Stimulated activated CD4-positive, alpha-beta T cell treated with anti-CD3 and anti-CD28 coated beads, Interleukin-12 subunit alpha, Interleukin-12 subunit beta, amount 100 ng/mL, for 48 hours (primary cell): ENCODE results near the gene GAL3ST1.

ENCODE experiments used
- DNase-seq, 3 donors: peaks; one replicate each; pipeline ENCODE4 v3.0.0-alpha.2; 2020; ENCODE audit warnings: low read depth in 2 of 3, low spot score in 1 of 3

GAL3ST1 gene

GRCh38 chr22:30538280-30538679, 36.2 kb downstream of the GAL3ST1 start:
- DNase-seq: no peak

GRCh38 chr22:30537083-30537731, 37.3 kb downstream of the GAL3ST1 start:
- no peak for DNase-seq

GRCh38 chr22:30535182-30535581, 39.3 kb downstream of the GAL3ST1 start:
- no peak for DNase-seq

DNA sequence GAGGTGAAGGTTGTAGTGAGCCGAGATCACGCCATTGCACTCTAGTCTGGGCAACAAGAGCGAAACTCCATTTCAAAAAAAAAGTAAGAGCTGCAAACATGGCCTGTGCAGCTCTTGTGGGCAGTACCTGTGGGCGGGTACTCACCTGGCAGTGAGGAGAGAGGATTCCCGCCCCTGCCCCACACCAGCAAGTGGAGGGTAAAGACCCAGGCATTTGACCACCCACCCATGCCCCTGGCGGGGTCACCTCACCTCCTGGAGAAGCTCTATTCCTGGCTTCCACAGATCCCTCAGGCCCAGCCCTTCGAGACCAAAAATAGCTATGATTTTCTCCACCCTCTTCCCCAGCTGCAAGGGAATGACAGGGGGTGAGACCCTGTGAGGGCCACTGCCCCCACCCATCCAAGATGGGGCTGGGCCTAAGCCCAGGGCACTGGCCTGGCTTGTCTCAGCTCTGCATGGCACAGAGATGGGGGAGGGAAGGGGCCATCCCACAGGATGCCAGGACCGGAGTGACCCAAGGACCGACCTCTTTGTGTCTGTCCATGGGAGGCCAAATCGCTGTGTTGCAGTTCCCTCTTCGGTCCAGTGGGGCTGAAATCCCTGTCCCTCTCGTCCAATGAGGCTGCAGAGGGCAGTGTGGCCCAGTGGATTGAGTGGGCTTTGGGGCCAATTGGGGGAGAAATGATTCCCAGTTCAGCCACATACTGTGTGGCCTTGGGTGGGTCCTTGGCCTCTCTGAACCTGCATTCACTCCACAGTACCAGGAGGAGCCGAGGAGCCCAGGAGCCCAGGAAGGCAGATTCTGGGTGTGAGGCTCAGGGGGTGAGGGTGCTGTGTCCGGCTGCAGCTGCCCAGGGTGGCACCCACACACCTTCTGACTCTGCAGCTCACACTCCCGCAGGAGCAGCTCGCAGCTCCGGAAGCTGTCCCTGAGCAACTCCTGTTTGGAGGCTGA, 42.5 kb downstream of the GAL3ST1 start:
- DNase-seq: no peak

GRCh38 chr22:30526656-30527055, 47.8 kb downstream of the GAL3ST1 start:
- no peak for DNase-seq

GRCh38 chr22:30523646-30524489, 50.6 kb downstream of the GAL3ST1 start:
- no peak for DNase-seq

DNA sequence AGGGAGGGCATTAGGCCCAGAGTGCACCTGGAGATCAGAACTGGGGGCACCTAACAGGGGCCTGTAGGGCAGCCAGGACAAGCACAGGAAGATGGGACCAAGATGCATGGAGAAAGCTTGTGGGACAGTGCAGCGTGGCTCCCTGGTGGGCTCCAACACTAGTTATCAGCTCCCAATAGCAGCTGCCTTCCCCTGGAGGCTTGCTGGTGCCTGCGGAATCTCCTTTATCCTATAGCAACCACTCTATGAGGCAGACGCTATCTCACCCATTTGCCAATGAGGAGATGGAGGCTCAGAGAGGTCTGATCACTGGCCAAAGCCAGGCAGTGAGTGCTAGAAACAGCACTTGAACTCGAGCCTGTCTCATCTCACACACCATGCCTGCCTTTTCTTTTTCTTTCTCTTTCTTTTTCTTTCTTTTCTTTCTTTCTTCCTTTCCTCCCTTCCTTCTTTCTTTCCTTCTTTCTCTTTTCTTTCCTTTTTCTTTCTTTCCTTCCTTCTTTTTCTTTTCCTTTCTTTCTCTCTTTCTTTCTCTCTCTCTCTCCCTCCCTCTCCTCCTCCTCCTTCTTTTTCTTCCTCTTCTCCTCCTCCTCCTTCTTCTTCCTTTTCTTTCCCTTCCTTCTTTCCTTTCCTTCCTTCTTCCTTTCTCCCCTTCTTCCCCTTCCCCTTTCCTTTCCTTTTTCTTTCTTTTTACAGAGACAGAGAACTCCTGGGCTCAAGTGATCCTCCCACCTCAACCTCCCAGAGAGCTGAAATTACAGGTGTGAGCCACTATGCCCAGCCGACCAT, 52.9 kb downstream of the GAL3ST1 start:
- no peak for DNase-seq

GRCh38 chr22:30519842-30520425, 54.5 kb downstream of the GAL3ST1 start:
- no peak for DNase-seq

- no peak for DNase-seq
These were observed 57.7 kb downstream of the GAL3ST1 start for GRCh38 chr22:30516731-30517130.

DNA sequence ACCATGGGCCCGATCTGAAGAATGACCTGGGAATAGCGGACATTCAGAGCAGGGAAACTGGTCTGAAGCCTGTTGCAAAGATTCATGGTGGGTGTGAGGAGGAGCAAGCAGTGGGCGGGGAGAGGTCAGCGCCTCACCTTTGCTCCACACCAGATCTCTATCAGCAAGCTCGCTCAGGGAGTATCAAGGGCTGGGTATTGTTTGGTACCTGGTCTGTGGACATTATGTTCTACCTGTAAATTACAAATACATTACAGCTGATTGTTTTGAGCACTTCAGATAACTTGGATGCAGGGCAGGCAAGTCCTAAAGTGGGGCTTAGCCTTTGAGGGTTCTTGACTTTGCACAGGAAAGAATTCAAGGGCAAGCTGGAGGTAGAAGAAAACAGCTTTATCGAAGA, 58.2 kb downstream of the GAL3ST1 start:
- DNase-seq: no peak

- DNase-seq: no peak
These were observed 60.2 kb downstream of the GAL3ST1 start for GRCh38 chr22:30514252-30514651.

- DNase-seq: no peak
These were observed 61.0 kb downstream of the GAL3ST1 start for GRCh38 chr22:30513462-30513861.

DNA sequence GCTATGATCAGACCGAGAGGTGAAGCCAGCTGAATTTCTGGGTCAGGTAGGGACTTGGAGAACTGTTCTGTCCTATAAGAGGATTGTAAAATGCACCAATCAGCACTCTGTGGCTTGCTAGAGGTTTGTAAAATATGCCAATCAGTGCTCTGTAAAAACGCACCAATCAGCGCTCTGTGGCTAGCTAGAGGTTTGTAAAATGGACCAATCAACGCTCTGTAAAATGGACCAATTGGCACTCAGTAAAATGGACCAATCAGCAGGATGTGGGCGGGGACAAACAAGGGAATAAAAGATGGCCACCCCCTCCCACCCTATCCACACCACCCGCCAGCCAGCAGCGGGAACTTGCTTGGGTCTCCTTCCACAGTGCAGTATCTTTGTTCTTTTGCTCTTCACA, 62.6 kb downstream of the GAL3ST1 start:
- no peak for DNase-seq

- DNase-seq: no peak
These were observed 63.4 kb downstream of the GAL3ST1 start for GRCh38 chr22:30511109-30511508.

GRCh38 chr22:30508216-30508615, 66.2 kb downstream of the GAL3ST1 start:
- no peak for DNase-seq

DNA sequence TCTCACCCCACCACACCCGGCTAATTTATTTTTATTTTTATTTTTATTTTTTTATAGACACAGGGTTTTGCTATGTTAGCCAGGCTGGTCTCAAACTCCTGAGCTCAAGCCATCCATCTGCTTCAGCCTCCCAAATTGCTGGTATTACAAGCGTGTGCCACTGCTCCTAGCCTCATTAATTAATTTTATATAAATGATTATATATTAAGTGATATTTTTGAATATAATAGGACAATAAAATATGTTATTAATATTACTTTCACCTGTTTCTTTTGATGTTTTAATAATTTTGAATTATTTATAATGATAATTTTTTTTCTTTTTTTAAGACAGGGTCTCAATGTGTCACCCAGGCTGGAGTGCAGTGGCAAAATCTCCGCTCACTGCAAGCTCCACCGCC, 66.8 kb downstream of the GAL3ST1 start:
- no peak for DNase-seq

DNA sequence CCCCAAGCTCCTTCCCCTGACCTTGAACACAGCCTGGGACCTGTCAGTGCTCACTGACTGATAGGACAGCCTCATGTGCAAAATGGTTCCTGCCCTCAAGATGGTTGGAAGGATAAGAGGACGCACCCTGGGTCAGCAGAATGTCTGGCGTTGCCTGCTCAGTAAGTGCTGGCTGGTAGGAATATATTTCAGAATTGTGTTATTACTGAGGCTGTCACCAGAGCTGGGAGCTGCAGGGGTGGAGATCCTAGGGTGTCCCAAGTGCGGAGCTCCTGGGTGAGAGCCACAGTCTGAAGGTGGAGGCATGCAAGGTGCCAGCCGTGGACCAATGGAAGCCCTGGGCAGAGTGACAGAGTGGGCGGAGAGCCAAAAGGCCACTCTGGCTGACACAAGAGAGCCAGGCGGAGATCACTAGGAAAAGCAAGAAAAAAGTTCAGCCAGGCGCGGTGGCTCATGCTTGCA, 67.9 kb downstream of the GAL3ST1 start:
- no peak for DNase-seq
